K562 treated with DMSO at 1 percent for 12 hours (cell line): ENCODE results near the gene OR10AD1. TPM values are rescaled to one million over a fixed set of nuclear protein-coding genes. Genes with fewer than 3 reads are reported as not detected.

Experiments
- total RNA-seq: library from RNA; unstranded; fragments of 300-600 nt; gene quantifications from 2 replicates; pipeline ENCODE4 v1.2.3, GENCODE V29; 2022; ENCODE audit not compliant: insufficient read depth

The OR10AD1 gene, protein sequence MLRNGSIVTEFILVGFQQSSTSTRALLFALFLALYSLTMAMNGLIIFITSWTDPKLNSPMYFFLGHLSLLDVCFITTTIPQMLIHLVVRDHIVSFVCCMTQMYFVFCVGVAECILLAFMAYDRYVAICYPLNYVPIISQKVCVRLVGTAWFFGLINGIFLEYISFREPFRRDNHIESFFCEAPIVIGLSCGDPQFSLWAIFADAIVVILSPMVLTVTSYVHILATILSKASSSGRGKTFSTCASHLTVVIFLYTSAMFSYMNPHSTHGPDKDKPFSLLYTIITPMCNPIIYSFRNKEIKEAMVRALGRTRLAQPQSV
- not detected in 2 replicates for total RNA-seq

GRCh38 chr12:48203192-48203591, at the start of gene OR10AD1:
OR10AD1 (minus strand) TSS chr12:48203292; CDS start chr12:48203292, 0 bp downstream.

DNA sequence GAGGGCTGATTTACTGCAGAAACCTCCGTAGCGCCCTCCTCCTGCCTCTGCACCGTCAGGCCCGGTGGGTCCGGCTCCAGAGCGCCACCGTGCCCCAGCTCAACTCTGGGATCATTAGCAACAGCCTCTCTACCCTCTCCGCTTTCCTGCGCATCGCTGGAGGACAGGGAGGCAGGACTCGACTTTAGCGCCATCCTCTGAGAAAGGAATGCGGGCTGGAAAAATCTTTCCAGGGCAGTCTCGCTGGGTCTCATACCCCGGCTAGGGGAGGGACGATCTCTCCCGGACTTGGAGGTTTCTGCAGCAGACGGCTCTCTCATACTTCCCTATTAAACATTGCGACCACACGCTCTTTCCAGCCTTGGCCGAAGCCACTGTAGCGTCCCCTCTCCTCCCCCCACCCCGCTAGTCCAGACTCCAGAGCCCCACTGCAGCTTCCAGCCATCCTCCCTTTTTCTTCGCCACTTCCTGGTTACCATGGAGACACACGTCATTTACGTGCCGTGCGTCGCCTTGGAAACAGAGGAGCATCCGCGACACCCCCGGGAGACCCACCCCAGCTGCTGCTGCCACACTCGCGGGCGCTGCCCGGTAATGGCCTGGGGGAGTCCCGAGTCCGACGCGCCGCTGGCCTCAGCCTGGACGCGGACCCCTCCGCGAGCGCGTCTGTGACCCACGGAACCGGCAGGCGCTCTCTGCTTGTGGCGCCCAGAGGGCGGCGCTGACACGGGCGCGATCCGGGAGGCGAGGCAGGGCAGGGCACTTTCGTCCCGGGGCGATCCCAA, 19.8 kb downstream of the OR10AD1 start, which contains the start of gene CCDC184:
Gene CCDC184 (plus strand): TSS at position 554 of the 785 bp plus-strand sequence. CDS start 479 bp downstream, outside the sequence.

DNA sequence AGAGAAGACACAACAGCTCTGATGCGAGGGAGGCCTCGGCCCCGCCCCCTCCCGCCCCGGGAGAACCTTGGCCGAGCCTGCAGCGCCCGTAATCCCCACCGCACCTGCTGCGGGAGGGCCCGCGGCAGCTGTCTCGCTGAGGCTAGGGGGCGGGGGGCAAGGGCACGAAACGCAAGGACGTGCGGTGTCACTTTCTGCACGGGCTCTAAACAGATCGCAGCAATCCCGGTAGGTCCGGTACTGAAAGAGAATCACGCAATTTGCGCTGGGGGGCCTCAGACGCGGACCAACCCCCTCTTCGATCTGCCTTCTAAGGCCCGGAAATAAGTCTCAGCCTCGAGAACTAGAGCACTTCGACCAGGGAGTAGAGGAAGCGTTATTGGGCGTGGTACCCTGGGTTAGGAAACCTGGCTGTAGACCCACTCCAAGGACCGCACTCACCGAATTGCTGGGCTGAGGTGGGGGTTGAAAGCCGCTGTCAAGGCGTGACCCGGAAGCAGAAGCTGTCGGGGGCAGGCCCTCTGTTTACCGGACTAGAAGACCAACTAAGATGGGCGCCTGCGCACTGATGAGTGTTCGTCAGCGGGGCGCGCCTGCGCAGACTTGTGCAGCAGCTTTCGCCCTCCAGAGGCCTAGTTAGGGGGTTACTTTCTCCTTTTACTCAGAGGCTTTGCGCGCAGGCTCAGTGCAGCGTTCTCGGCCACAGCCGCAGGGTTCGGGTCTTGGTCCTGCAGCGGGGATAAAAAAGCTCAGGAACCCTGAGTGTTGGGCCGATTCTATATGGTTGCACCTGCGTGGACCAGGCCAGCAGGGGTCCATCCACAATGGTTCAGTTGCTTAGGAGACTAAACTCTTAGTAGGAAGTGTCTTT, 45.8 kb downstream of the OR10AD1 start, which contains the start of gene ASB8:
Gene ASB8 (minus strand): TSS at position 498 of the 871 bp plus-strand sequence. CDS start 4,019 bp downstream, outside the sequence.

Other genes starting within 250 kb of the OR10AD1 start
- gene TMEM106C, start 239.7 kb downstream of the OR10AD1 start, total RNA-seq: 112 and 150 TPM in 2 replicates
- gene COL2A1, start 198.8 kb downstream of the OR10AD1 start, total RNA-seq: not detected in 2 replicates
- gene SENP1, start 97.2 kb downstream of the OR10AD1 start, total RNA-seq: 5.5 and 21.1 TPM in 2 replicates
- gene PFKM, start 83.9 kb downstream of the OR10AD1 start, total RNA-seq: 19.9 and 35.6 TPM in 2 replicates
- 15.2 and 27.0 TPM in 2 replicates for gene ASB8, start 45.8 kb downstream of the OR10AD1 start, total RNA-seq
- gene CCDC184, start 19.6 kb downstream of the OR10AD1 start, total RNA-seq: 0.26 TPM in 1 of 2 replicates, not detected in the other
- gene ZNF641, start 147.6 kb upstream of the OR10AD1 start, total RNA-seq: 4.9 and 25.9 TPM in 2 replicates